ENCODE measurements around the gene GLCCI1.

GRCh38 chr7:7982904-7983303, 14.3 kb downstream of the GLCCI1 start:
- no peak for TF ChIP-seq CTCF (IDR thresholded peaks at IDR 0.05)
- TF ChIP-seq NR3C1 (IDR thresholded peaks at IDR 0.05), result no peak
